ENCODE results near the gene ZNF410. TPM values are rescaled to one million over a fixed set of nuclear protein-coding genes. Genes with fewer than 3 reads are reported as not detected.

The ZNF410 gene
- total RNA-seq, 1 experiment from 2014 or later = 37.6 TPM

- Histone ChIP-seq H3K4me1 (ENCODE audit: control insufficient read depth in 1 of 2, insufficient read depth in 2 of 2, low read length in 2 of 2) (no peaks in the 10 kb centered on the region), H3K4me3 (replicated peaks in 1 of 2; ENCODE audit: low read depth in 1 of 2, low read length in 2 of 2) (no peak overlapping the region), H4K20me1 (ENCODE audit: insufficient read depth) (no peaks in the 10 kb centered on the region), H3K9me3 (ENCODE audit: control insufficient read depth in 1 of 2, insufficient read depth in 1 of 2, low read depth in 1 of 2, low read length in 2 of 2) (0 out of 4 replicates have a peak, but pooled peaks cover 0 to 3% of the 10 kb centered on the region in 2 experiments), H3K4me2 (ENCODE audit: low read length) (no peak overlapping the region), H3K79me2 (ENCODE audit: insufficient read depth, low read length) (no peaks in the 10 kb centered on the region), H3K27ac (ENCODE audit: low read depth, low read length) (no peak overlapping the region), H3K9ac (ENCODE audit: low read length) (no peak overlapping the region), H3K27me3 (ENCODE audit: insufficient read depth, low read length) (no peaks in the 10 kb centered on the region), H3K36me3 (ENCODE audit: control insufficient read depth in 1 of 2, insufficient read depth in 2 of 2, low read length in 2 of 2) (no peaks in the 10 kb centered on the region), H3K9me2 (ENCODE audit: insufficient read depth) (no peaks in the 10 kb centered on the region), H2AFZ (ENCODE audit: low read depth, low read length, poor library complexity, severe bottlenecking) (no peak overlapping the region)
- ATAC-seq (no peak), DNase-seq (ENCODE audit: low read depth, low spot score) (no peak)
- TF ChIP-seq EGR1 (IDR thresholded peaks at IDR 0.05; ENCODE audit: low read depth) (no peak), SP1 (IDR thresholded peaks at IDR 0.05; ENCODE audit: low read depth) (no peak), ELF1 (IDR thresholded peaks at IDR 0.05; ENCODE audit: borderline replicate concordance, low read depth) (no peak), SIN3A (IDR thresholded peaks at IDR 0.05; ENCODE audit: low read depth) (no peak), TCF7L2 (IDR thresholded peaks at IDR 0.05; ENCODE audit: borderline replicate concordance, extremely low read depth, insufficient read depth, insufficient read length) (no peak), ZNF274 (IDR thresholded peaks at IDR 0.05; ENCODE audit: low read depth, low read length) (no peak), JUND (IDR thresholded peaks at IDR 0.05) (no peak), REST (IDR thresholded peaks at IDR 0.05; ENCODE audit: low read depth) (no peak), ZFX (IDR thresholded peaks at IDR 0.05) (no peak), SRF (IDR thresholded peaks at IDR 0.05; ENCODE audit: low read depth) (no peak), CBX3 (IDR thresholded peaks at IDR 0.05; ENCODE audit: low read depth) (no peak), ATF3 (IDR thresholded peaks at IDR 0.05) (no peak), POLR2A (IDR thresholded peaks at IDR 0.05; ENCODE audit: borderline replicate concordance, extremely low read depth, insufficient read depth, insufficient read length) (no peak), MAX (IDR thresholded peaks at IDR 0.05) (no peak), EZH2 (IDR thresholded peaks at IDR 0.05) (no peak), ZBTB33 (IDR thresholded peaks at IDR 0.05; ENCODE audit: extremely low read depth, insufficient replicate concordance, low read length) (no peak)
- ChIA-PET CTCF (no interaction called here), RAD21 (ENCODE audit: low non-redundant PET in 1 of 2, low total read pairs in 2 of 2, uncharacterized antibody in 2 of 2, unreplicated experiment in 2 of 2) (no interaction called here), POLR2A (interaction anchor here (1.4 to 1.6 kb wide), 2 partner anchors 8 to 9 kb away, joined by 3 to 5 read pairs; partner anchors contain the start of gene PTGR2)
- intact Hi-C loops (cut with micrococcal nuclease) = no loop called here
- no TSS peak for BruUV-seq (replicated peaks)
Observed at GRCh38 chr14:73842201-73842600, 44.5 kb upstream of the ZNF410 start.

Data from HCT116 (cell line).